HepG2 (cell line): ENCODE results near the gene NPC1. TPM values are rescaled to one million over a fixed set of nuclear protein-coding genes. Genes with fewer than 3 reads are reported as not detected.

Experiments used
- ATF2 ChIP-seq: sonication (generic); formaldehyde crosslinking; IDR thresholded peaks from 2 replicates; pipeline ENCODE4 v1.4.0; 2020; ENCODE audit warnings: missing genetic modification reagents
- BCL3 ChIP-seq: sonication (generic); formaldehyde crosslinking; IDR thresholded peaks from 2 replicates; pipeline ENCODE4 v1.5.1; 2020; ENCODE audit warnings: mild to moderate bottlenecking, missing genetic modification reagents, moderate library complexity
- CBX5 ChIP-seq: sonication (generic); formaldehyde crosslinking; IDR thresholded peaks from 2 replicates; pipeline ENCODE4 v1.4.0; 2020; ENCODE audit warnings: missing genetic modification reagents, borderline replicate concordance
- CREM ChIP-seq, 2 experiments: sonication (generic) in 1 of 2; formaldehyde crosslinking in 1 of 2; IDR thresholded peaks; 2 replicates each; pipeline versions ENCODE4 v1.4.0 to v1.6.1; 2016 to 2020; ENCODE audit warnings: antibody characterized with exemption in 1 of 2, mild to moderate bottlenecking in 1 of 2, missing genetic modification reagents in 1 of 2
- ETV6 ChIP-seq: sonication (generic); formaldehyde crosslinking; conservative IDR thresholded peaks from 2 replicates; pipeline ENCODE4 v1.4.0; 2020; ENCODE audit warnings: missing genetic modification reagents
- FOXO1 ChIP-seq: sonication (generic); formaldehyde crosslinking; IDR thresholded peaks from 2 replicates; pipeline ENCODE4 v1.4.0; 2020; ENCODE audit warnings: missing genetic modification reagents
- NFRKB ChIP-seq: fragments of 450-650 bp; IDR thresholded peaks from 2 replicates; pipeline ENCODE4 v1.6.1; 2017
- TRIM24 ChIP-seq: sonication (generic); formaldehyde crosslinking; IDR thresholded peaks from 2 replicates; pipeline ENCODE4 v1.8.0; 2022; ENCODE audit warnings: mild to moderate bottlenecking, missing genetic modification reagents
- XRCC5 ChIP-seq: fragments of 200-400 bp; formaldehyde crosslinking; optimal IDR thresholded peaks from 2 replicates; pipeline ENCODE3; 2017; ENCODE audit warnings: mild to moderate bottlenecking, low read length
- ZBTB37 ChIP-seq: sonication (generic); formaldehyde crosslinking; IDR thresholded peaks from 2 replicates; pipeline ENCODE4 v1.4.0; 2020; ENCODE audit warnings: mild to moderate bottlenecking, missing genetic modification reagents
- ZMYM3 ChIP-seq: sonication (generic); formaldehyde crosslinking; IDR thresholded peaks from 2 replicates; pipeline ENCODE4 v1.5.1; 2020; ENCODE audit warnings: mild to moderate bottlenecking, missing genetic modification reagents
- ZNF124 ChIP-seq: sonication (generic); formaldehyde crosslinking; IDR thresholded peaks from 2 replicates; pipeline ENCODE4 v1.4.0; 2020; ENCODE audit warnings: missing genetic modification reagents
- ZNF143 ChIP-seq: sonication (generic); formaldehyde crosslinking; IDR thresholded peaks from 2 replicates; pipeline ENCODE4 v1.4.0; 2020; ENCODE audit warnings: missing genetic modification reagents
- ZNF18 ChIP-seq: sonication (generic); formaldehyde crosslinking; IDR thresholded peaks from 2 replicates; pipeline ENCODE4 v1.8.0; 2022; ENCODE audit warnings: mild to moderate bottlenecking, missing genetic modification reagents; ENCODE audit not compliant: insufficient replicate concordance
- ZNF205 ChIP-seq: IDR thresholded peaks from 2 replicates; pipeline ENCODE4 v1.6.1; 2018; ENCODE audit warnings: missing biosample characterization, missing genetic modification reagents
- ZNF329 ChIP-seq: sonication (generic); formaldehyde crosslinking; IDR thresholded peaks from 2 replicates; pipeline ENCODE4 v1.9.0; 2021; ENCODE audit warnings: low read depth, mild to moderate bottlenecking, missing genetic modification reagents
- ZNF331 ChIP-seq: sonication (generic); formaldehyde crosslinking; IDR thresholded peaks from 2 replicates; pipeline ENCODE4 v1.4.0; 2020; ENCODE audit warnings: missing genetic modification reagents
- ZNF510 ChIP-seq: sonication (generic); formaldehyde crosslinking; IDR thresholded peaks from 2 replicates; pipeline ENCODE4 v1.4.0; 2020; ENCODE audit warnings: low read depth, mild to moderate bottlenecking, missing genetic modification reagents
- ZNF556 ChIP-seq: sonication (generic); formaldehyde crosslinking; IDR thresholded peaks from 2 replicates; pipeline ENCODE4 v1.4.0; 2020; ENCODE audit warnings: mild to moderate bottlenecking, missing genetic modification reagents, borderline replicate concordance
- ZNF607 ChIP-seq: sonication (generic); formaldehyde crosslinking; IDR thresholded peaks from 2 replicates; pipeline ENCODE4 v1.5.1; 2020; ENCODE audit warnings: missing genetic modification reagents, mild to moderate bottlenecking, borderline replicate concordance
- ZNF616 ChIP-seq: sonication (generic); formaldehyde crosslinking; IDR thresholded peaks from 2 replicates; pipeline ENCODE4 v1.5.0; 2020; ENCODE audit warnings: low read depth, mild to moderate bottlenecking, missing genetic modification reagents
- polyA plus RNA-seq, 8 experiments: library from polyadenylated mRNA; depleted of rRNA in 3 of 8; stranded (reverse) in 7 of 8; unstranded in 1 of 8; fragments of >200 nt; fragmentation: Illumina TruSeq in 4 of 8; extraction: Trizol in 4 of 8; gene quantifications; 2 replicates each; pipeline versions ENCODE4 v1.2.1 to v1.2.3, GENCODE V29; 2011 to 2016; ENCODE audit warnings: low read depth in 4 of 8, missing spikeins in 1 of 8, mixed read lengths in 1 of 8; ENCODE audit not compliant: insufficient read depth in 1 of 8
- total RNA-seq, 5 experiments: library from RNA; depleted of rRNA; stranded (reverse); fragments of >200 nt; fragmentation: Illumina TruSeq; extraction: Trizol; gene quantifications; 2 replicates each; pipeline ENCODE4 v1.2.3, GENCODE V29; 2016; ENCODE audit warnings: low read depth in 1 of 5

NPC1 gene
- total and polyA plus RNA-seq, 2 of the 13 experiments (the other 11 are each of a cell fraction or from before 2014, with no cell fraction given), result 46.5 to 114 TPM

GRCh38 chr18:23545247-23545789, 41.0 kb downstream of the NPC1 start (continued):
- TF ChIP-seq BCL3 (CRISPR knock-in tag), result 0 out of 2 replicates have a peak, but pooled peaks have one; percentile 38
- no peak for TF ChIP-seq ZNF205
- TF ChIP-seq ZNF18 (CRISPR knock-in tag), result no peak
- TF ChIP-seq ZNF510 (CRISPR knock-in tag), result no peak
- no peak for TF ChIP-seq ZNF143 (CRISPR knock-in tag)
- no peak for TF ChIP-seq ZNF607 (CRISPR knock-in tag)
- TF ChIP-seq ZNF616 (CRISPR knock-in tag), result no peak
- no peak; the same call in 1 of the 2 replicates for TF ChIP-seq ZNF331 (CRISPR knock-in tag)
- TF ChIP-seq ZMYM3 (CRISPR knock-in tag), result peak; percentile 92
- no peak for TF ChIP-seq ETV6 (CRISPR knock-in tag)
- peak; percentile 46; the same call in 1 of the 2 replicates for TF ChIP-seq ZNF124 (CRISPR knock-in tag)
- TF ChIP-seq ZNF329 (CRISPR knock-in tag), result no peak
- no peak; the same call in 1 of the 2 replicates for TF ChIP-seq TRIM24 (CRISPR knock-in tag)
- no peak for TF ChIP-seq NFRKB
- TF ChIP-seq ZBTB37, result no peak
- TF ChIP-seq ATF2, result no peak
- TF ChIP-seq CBX5 (CRISPR knock-in tag), result no peak
- TF ChIP-seq FOXO1 (CRISPR knock-in tag), result peak; percentile 76; the same call in 1 of the 2 replicates
- TF ChIP-seq XRCC5, result no peak
- peak; percentile 65; the same call in 1 of the 2 replicates for TF ChIP-seq CREM (IDR thresholded peaks at IDR 0.05)
- no peak for TF ChIP-seq CREM (CRISPR knock-in tag; IDR thresholded peaks at IDR 0.05)
- no peak for TF ChIP-seq ZNF556
